KOPT-K1 (cell line): ENCODE results near the gene LRP1B.

Source experiments
- H3K27ac ChIP-seq: fragments of 200-600 bp; sonication (generic); 2 replicates; pipeline ENCODE4 v1.5.1; 2016; ENCODE audit warnings: antibody characterized with exemption, mild to moderate bottlenecking, low read depth, low read length; ENCODE audit not compliant: poor library complexity, severe bottlenecking
- H3K36me3 ChIP-seq: fragments of 200-600 bp; sonication (generic); 2 replicates; pipeline ENCODE4 v1.5.1; 2017; ENCODE audit warnings: antibody characterized with exemption, mild to moderate bottlenecking, low read length, moderate library complexity; ENCODE audit not compliant: insufficient read depth
- H3K9me3 ChIP-seq: fragments of 200-600 bp; sonication (generic); 2 replicates; pipeline ENCODE4 v1.5.1; 2017; ENCODE audit warnings: antibody characterized with exemption, low read length, mild to moderate bottlenecking; ENCODE audit not compliant: insufficient read depth, poor library complexity, severe bottlenecking

LRP1B gene

DNA sequence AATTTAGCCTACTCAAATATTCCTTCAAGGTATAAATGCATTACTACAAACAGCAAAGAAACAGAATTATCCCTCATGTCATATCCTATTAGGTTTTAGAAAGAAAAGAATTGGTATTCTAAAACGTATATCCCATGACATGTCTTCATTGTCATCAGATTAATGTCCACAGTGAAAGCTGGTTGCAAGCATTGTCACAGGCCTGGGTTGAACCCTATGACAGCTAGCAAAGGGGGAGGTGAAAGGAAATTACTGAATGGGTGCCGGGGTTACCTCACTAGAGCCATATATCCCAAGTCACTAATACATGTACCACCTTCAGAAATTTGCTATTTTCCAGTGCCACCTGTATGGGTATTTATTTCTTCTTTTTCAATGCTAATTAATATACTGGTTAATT is 1720.1 kb downstream of the LRP1B start:
- H3K36me3 ChIP-seq, result no peaks in the 10 kb centered on the region
- no peak overlapping the region for H3K27ac ChIP-seq
- H3K9me3 ChIP-seq, result no peaks in the 10 kb centered on the region

DNA sequence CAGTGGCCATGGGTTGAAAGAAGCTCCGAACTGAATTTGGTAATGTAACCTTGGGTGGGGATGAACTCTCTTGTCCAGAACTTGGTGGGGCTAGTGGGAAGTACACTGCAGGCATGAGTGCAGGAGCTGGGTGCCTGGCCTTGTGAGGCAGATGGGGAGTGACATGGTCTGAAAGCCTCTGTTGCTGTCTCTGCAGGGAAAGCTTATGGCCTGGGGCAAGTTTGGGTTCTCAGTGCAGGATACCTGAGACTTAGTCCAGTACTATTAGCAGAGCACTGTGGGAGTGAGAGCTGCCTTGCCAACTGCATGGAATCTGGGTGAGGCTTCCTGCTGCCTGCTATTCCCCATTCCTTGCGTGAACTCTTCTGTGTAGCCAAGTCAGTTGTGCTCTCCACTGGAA is 1729.8 kb downstream of the LRP1B start:
- Histone ChIP-seq H3K36me3 (no peaks in the 10 kb centered on the region), H3K9me3 (peaks cover 8% of the 10 kb centered on the region), H3K27ac (no peak overlapping the region)

DNA sequence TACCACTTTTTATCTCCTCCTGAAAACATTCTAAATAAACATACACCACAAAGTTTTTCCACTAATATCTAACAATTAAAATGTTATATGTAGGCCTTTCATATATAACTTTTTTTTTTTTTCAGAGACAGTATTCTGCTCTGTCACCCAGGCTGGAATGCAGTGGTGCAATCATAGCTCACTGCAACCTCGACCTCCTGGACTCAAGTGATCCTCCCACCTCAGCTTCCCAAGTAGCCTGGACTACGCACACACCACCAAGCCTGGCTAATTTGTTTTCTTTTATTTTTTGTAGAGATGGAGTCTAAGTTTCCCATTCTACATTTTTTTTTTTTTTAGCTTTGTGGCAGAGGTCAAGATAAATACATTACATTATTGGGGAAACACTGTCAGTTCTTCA is 1738.0 kb downstream of the LRP1B start:
- H3K27ac ChIP-seq, result no peak overlapping the region
- no peaks in the 10 kb centered on the region for H3K36me3 ChIP-seq
- no peaks in the 10 kb centered on the region for H3K9me3 ChIP-seq

DNA sequence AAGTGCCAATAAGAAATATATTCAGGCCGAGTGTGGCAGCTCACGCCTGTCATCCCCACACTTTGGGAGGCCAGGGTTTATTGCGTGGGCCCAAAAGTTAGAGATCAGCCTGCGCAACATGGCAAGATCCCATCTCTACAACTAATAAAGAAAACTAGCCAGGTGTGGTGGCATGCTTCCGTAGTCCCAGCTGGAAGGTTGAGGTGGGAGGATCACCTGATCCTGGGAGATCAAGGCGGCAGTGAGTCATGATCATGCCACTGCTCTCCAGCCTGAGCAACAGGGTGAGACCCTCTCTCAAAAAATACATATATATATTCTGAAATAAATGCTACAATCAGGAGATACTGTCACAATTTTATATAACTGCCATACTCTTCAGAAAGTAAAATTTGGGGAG is 1745.9 kb downstream of the LRP1B start:
- Histone ChIP-seq H3K27ac (no peak overlapping the region), H3K9me3 (no peaks in the 10 kb centered on the region), H3K36me3 (no peaks in the 10 kb centered on the region)

DNA sequence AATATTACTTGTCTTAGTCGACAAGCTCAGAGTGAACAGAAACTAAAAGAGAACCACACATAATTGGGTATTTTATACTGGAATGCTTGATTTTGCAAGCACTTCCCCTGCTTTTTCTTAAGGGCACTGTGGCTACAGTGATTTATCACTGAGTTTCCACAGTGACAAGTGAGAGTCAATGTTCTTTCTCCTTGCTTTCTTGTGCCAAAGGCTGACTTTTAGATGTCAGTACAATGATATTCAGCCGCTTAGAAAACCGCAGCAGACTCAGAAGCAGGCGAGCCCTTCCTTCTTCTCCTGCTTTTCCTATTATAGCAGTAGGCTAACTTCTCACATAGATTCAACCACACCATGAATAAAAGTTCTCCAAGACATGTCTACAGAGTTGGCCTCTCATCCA is 1747.0 kb downstream of the LRP1B start:
- Histone ChIP-seq H3K9me3 (no peaks in the 10 kb centered on the region), H3K36me3 (no peaks in the 10 kb centered on the region), H3K27ac (no peak overlapping the region)

DNA sequence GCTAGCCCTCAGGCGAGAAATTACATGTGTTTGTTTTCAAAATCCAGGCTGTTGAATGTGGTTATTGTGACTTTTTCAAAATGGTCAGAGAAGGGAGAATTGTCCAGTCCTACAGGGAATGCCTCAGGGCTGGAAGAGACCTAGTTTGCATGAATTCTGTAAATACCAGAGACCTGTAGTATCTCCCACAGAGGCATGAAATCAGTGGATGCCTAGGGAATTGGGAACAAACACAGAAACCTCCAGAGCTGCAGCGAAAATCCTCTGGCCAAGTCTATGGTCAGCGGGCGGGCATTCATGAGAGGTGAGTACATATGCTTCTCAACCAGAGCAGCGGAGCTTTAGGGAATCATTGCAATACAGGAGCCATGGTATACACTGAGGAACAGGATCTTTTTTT is 1754.1 kb downstream of the LRP1B start:
- H3K36me3 ChIP-seq, result no peaks in the 10 kb centered on the region
- no peak overlapping the region for H3K27ac ChIP-seq
- H3K9me3 ChIP-seq, result no peaks in the 10 kb centered on the region

DNA sequence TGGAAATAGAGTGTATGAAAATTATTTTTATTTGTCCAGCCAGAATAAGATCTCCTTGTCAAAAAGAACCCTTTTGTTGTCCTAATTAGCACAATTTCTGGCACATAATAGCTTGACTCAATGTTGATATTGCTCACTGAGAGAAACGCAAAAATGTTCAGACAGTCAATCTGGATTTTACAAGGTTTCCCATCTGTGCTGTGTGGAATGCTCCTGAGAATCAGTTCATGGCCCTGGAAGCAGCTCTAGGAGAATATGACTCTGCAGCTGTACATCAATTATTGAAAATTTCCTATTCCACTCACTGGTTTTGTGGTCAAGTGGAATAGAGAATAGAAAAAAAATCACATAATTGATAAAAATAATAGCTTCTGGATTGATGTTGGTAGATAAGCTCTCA is 1767.7 kb downstream of the LRP1B start:
- Histone ChIP-seq H3K9me3 (no peaks in the 10 kb centered on the region), H3K27ac (no peak overlapping the region), H3K36me3 (no peaks in the 10 kb centered on the region)

DNA sequence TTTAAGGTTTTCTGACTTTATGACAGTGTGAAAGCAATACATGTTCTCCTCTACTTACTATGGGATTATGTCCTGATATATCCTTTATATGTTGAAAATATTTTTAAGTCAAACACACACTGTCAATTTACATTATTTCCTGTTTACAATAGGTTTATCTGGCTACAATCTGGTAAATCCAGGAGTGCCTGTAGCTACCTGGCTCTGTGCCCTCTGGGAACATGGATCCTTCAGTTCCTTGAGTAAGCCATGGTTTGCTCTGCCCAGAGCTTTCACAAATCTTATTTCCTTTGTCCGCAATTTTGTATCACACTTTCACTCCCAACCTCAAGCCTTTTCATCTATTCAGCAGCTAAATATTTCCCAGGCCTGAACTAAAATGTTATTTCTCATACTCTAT is 1768.5 kb downstream of the LRP1B start:
- no peaks in the 10 kb centered on the region for H3K36me3 ChIP-seq
- no peak overlapping the region for H3K27ac ChIP-seq
- no peaks in the 10 kb centered on the region for H3K9me3 ChIP-seq

DNA sequence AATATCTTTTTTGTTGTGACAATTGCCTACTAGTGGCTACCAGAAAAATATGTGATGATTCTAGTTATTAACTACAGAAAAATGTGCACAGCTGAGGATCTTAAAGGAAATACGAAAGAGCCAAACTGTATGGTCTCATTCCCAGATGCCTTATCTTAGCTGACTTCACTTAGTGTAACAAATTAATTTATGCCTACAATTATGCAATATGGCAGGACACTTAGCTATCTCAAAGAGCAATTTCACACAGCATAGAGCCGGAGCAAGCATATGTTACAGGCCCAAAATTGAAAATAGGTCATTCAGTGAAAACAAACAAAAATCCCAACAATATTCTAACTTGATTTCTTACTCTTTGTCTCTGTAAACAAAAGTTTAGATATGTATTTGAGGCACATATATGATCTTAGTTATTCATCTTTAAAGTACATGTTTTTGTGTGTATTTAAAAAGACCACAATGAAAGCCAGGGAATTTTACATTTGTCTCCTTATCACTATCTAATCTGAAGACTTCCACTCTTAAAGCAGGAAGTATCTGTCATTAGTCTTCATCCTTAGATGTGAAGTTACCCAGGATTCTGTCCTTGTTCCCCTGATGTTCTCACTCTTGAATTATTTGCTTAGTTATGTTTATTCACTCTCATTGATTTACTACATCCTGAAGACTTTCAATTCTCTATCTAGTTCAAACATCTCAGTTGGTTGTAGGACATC is 1771.6 kb downstream of the LRP1B start:
- H3K36me3 ChIP-seq, result no peaks in the 10 kb centered on the region
- H3K27ac ChIP-seq, result no peak overlapping the region
- no peaks in the 10 kb centered on the region for H3K9me3 ChIP-seq

DNA sequence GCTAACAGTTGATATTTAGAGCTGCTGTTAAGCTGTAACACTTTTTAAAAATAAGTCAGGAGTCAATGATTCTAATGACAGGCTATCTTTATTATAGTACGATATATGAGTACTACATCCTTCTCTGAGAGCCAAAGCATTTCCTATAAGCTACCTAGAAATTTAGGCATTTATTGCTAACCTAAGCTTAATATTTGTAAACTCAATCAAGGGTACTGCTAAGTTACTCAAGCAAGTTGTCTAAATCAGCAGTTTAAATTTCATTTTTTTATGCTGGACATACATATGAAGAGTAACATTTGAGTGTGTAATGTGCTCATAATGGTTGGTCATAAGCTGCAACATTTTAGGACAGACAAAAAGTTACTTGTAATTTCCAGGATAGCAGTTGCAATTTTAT is 1774.1 kb downstream of the LRP1B start:
- Histone ChIP-seq H3K36me3 (no peaks in the 10 kb centered on the region), H3K9me3 (no peaks in the 10 kb centered on the region), H3K27ac (no peak overlapping the region)

DNA sequence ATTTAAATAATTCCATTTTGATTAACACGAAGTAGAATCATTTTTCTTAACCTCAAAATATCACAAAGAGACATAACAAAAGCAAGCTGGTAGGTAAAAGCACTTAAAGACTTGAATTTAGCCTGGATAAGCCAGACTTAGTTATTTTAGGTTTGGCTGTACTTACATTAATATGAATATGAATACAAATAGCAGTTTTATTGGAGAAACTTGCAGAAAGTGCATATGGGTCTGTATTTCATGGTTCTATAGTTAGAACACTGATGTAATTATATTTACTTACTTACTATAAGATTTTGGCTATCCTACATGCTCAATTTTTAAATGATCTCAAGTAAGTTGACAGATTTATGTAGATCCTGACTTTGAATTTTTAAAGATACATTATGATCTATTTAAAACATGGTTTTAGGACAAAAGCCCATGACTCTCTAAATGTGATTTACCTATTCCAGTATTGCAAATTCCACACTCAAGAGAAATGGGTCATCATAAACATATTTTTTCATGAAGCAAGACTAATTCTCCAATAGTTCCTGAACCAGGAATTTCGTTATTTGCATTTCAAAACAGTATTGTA is 1775.2 kb downstream of the LRP1B start:
- Histone ChIP-seq H3K9me3 (no peaks in the 10 kb centered on the region), H3K36me3 (no peaks in the 10 kb centered on the region), H3K27ac (no peak overlapping the region)

DNA sequence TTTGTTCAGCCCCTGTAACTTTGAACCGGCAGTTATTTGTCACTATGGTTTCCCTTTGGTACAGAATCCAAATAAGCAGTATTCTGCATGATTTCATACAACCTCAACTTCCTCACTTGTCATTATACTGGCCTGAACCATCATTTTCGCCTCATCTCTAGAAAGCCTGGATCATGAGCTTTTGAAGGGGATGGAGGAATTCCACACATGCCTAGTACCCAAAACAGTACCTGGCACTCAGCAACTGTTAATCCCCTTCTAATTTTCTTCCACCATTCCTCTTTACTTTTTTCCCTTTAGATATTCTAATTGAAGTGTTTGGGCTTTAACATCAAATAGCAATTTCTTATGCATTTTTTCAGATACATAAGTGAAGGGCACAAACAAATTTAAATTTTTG is 1776.3 kb downstream of the LRP1B start:
- Histone ChIP-seq H3K27ac (no peak overlapping the region), H3K9me3 (no peaks in the 10 kb centered on the region), H3K36me3 (no peaks in the 10 kb centered on the region)

DNA sequence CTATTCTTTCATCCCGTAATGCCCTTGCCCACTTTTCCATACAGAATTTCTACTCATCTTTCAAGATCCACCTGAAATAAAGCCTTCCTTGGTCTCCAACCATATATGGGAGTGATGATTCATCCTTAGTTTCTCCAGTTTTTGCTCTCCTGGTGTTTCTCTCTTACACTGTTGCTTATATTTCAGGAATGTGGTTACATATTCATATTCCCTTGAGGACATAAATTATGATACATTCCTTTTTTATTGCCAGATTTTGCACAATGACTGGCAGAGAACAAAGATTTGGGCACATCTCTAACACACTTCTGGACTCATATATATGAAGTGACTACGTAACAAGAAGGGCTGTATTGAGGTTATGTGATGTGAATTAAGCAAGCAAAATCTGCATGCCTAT is 1777.3 kb downstream of the LRP1B start:
- no peak overlapping the region for H3K27ac ChIP-seq
- no peaks in the 10 kb centered on the region for H3K9me3 ChIP-seq
- H3K36me3 ChIP-seq, result no peaks in the 10 kb centered on the region

DNA sequence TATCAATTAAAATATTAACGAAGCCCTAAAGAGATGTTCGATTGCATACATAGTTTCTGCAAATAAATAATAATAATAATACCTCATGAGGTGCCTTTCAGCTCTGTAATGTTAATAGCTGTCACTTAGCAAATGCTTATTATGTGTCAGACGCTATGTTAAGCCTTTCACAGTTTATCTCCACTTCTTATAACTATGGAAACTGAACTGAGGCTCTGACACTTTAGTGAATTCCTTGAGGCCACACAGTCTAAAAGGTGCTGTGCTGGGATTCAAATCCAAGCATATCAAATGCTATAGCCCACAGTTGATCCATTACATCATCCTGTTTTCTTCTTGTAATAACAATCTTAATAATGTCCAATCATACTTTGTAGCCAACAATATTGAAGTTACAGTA is 1779.1 kb downstream of the LRP1B start:
- Histone ChIP-seq H3K9me3 (no peaks in the 10 kb centered on the region), H3K36me3 (no peaks in the 10 kb centered on the region), H3K27ac (no peak overlapping the region)

DNA sequence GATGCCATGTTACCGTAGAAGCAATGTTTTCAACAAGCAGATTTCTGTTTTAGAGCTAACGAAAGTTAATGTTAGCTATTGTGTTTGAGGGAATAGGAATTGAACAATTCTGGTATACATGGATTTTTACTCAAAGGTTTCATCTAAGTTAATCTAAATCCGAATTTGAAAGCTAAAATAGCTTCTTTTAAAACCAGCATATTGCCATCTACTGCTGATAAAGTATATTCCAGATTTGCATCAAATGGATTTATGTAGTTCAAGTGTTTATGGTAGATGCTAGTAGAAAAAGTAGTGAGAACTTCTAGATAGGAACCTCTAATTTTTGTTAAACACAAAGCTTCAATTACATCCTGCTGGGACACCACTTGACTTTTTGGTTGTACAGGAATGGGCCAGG is 1781.1 kb downstream of the LRP1B start:
- Histone ChIP-seq H3K36me3 (no peaks in the 10 kb centered on the region), H3K27ac (no peak overlapping the region), H3K9me3 (no peaks in the 10 kb centered on the region)

DNA sequence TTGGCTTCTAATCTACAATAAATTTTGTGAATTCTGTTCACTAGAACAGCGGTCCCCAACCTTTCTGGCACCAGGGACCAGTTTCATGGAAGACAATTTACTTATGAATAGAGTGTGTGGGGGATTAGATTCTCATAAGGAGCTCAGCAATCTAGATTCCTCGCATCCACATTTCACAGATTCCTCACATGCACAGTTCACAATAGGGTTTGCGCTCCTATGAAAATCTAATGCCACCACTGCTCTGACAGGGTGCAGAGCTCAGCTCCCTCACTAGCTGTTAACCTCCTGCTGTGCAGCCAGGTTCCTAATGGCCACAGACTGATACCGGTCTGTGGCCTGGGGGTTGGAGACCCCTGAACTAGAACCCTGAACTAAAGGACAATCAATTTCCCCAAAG is 1782.0 kb downstream of the LRP1B start:
- Histone ChIP-seq H3K27ac (no peak overlapping the region), H3K9me3 (no peaks in the 10 kb centered on the region), H3K36me3 (no peaks in the 10 kb centered on the region)
